Subcutaneous adipose tissue (tissue), 4 donors: Measurements from ENCODE around the gene KIF12. TPM values are rescaled to one million over a fixed set of nuclear protein-coding genes. Genes with fewer than 3 reads are reported as not detected.

Experiments used
- total RNA-seq, 4 donors: library from RNA; depleted of rRNA; stranded (reverse); fragments of >200 nt; gene quantifications; one replicate each; pipeline ENCODE4 v1.1.0, GENCODE V29; 2016
- TF ChIP-seq, protein P1 (sequence below): fragments of 450-650 bp; IDR thresholded peaks from one replicate; pipeline ENCODE4 v1.5.1; 2016; ENCODE audit warnings: low read depth, mild to moderate bottlenecking, control low read depth, antibody characterized with exemption, moderate library complexity

The KIF12 gene
- total RNA-seq, 4 donors from 2014 or later, result not detected

DNA sequence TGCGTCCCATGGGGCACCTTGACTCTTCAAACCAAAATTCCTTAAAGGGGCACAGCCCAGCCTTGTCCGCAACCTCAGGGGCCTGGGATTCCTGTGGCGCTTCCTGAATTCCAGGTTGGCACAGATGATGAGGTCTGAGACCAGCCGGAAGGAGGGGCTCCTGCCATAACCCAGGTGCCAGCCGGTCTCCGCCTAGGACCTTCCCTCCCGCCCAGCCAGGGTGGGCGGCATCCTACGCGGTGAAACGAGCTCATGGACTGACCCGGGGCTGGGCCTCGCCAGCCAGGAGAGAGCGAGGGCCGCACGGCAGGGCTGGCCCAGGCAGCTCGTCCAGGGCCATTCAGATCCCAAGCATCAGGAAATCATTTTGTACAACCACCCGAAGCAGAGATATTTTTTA lies 44.0 kb downstream of the KIF12 start:
- TF ChIP-seq, protein P1, sequence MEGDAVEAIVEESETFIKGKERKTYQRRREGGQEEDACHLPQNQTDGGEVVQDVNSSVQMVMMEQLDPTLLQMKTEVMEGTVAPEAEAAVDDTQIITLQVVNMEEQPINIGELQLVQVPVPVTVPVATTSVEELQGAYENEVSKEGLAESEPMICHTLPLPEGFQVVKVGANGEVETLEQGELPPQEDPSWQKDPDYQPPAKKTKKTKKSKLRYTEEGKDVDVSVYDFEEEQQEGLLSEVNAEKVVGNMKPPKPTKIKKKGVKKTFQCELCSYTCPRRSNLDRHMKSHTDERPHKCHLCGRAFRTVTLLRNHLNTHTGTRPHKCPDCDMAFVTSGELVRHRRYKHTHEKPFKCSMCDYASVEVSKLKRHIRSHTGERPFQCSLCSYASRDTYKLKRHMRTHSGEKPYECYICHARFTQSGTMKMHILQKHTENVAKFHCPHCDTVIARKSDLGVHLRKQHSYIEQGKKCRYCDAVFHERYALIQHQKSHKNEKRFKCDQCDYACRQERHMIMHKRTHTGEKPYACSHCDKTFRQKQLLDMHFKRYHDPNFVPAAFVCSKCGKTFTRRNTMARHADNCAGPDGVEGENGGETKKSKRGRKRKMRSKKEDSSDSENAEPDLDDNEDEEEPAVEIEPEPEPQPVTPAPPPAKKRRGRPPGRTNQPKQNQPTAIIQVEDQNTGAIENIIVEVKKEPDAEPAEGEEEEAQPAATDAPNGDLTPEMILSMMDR, result no peak

- TF ChIP-seq, protein P1, result no peak
Measured at GRCh38 chr9:114054191-114054690, 44.9 kb downstream of the KIF12 start.

DNA sequence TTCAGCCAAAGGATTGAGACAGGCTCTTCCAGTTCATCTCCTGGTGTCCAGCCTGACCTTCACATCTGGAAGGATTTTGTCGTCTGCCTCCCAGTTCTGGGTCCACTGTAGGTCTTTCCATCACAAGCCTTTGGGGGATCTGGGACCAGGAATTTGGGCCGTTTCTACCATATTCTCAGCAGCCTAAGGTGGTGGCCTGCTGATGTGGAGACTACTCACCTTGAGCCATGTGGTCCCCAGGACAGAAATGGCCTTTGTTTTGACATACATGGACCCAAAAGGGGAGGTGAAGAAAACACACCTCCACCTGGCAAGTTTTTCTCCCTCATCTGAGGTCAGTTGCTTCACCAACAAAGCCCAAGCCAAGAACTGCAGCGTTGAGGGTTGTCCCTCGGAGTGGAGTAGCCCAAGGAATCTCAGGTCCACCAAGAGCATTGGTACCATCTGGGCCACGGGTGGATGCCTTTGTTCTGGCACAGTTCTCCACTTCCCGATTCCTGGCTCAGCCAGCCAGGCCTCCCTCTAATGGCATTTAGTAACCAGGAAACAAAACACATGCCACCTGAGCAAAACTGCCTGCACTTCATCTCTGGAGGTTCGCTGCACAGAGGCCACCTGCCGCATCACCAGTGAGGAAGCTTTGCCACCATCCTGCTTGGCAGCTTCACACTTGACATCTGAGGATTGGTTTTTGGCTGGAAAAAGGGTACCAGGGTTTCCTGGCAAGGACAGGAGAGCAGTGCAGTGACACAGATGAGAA lies 45.7 kb downstream of the KIF12 start:
- TF ChIP-seq, protein P1, result no peak

DNA sequence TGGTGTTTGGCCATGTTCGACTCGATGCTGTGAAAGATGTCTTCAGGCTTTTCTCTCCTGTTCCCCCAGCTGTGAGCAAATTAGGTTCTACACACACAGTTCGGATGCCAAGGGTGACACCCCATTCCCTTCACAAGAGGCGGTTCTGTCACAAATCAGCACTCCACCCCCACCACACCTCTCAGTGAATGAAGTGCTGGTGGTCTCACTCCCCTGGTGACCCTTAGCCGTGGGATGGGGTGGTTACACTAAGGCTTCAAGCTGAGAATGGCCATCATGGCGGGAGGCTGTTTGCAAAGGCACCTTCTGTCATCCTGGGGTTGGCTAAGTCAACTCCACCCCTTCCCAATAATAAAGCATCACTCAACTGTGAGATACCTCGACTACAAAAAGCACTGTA lies 47.4 kb downstream of the KIF12 start:
- TF ChIP-seq, protein P1, result no peak

DNA sequence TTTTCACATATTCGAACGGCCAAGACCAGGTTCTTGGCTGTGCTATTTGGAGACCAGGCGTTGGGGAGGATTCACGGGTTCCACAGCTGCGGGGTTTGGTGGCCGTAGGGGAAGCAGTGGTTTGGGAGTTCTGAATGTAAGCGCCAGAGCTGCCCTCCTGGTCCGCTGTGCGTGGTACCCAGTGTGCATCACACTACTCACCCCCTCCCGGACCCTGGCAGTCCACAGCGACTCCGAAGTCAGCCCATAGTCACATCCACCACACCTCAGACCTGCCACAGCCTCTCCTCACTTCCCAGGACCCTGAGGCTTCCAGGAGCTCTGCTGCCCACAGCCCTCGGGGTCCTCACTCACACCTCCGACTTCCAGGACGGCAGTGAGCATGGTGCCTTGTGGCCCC lies 47.8 kb downstream of the KIF12 start:
- TF ChIP-seq, protein P1, result no peak

DNA sequence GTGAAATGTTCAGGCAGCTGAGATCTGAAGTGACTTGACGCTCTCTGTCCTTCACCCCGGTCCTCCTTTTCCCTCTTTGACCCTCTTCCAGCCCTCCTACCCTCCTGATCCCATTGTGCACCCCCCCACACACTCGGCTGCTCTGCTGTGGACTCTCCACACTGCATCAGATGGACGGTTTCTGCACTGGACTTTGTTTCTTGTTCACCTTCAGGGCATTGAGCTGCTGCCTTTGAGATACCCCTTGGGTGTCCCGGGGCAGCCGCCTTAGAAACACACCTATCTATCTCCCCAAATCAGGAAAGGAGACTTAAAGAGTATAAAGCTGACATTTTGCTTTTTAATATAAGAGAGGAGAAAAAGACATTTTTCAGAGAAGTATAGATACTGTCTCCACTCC lies 48.4 kb downstream of the KIF12 start:
- TF ChIP-seq, protein P1, result no peak

GRCh38 chr9:114050226-114050568 lies 48.9 kb downstream of the KIF12 start:
- TF ChIP-seq, protein P1, result no peak
